HG03097 (cell line): ENCODE measurements around the gene TMEM163.
"Not testable (repeated sequence)": the region's sequence is repeated elsewhere in the genome, so short reads cannot be mapped to it uniquely, and the experiment has no call there.

Experiments used
- ATAC-seq: cut with Tn5 transposase; IDR thresholded peaks from one replicate; pipeline ENCODE4 v1.9.1; 2021; ENCODE audit not compliant: unreplicated experiment, low FRiP score

The TMEM163 gene

DNA sequence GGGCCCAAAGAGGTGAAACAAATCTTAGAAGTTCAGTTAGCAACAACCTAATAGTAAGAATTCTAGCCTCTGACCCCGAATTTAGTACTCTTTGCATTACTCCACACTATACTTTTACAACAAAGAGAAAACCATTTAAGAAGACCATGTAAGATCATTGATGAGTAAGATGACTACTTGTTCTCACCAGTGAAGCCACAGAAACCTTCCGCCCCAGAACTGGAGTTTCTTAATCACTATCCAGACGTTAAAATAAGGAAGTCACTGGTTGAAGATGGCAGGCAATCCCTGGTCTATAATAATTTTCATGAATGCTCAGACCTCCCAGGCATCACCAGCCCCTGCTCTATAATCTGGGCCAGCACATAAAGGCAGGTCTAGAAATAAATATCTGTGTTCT, 95.0 kb downstream of the TMEM163 start:
- ATAC-seq, result peak; percentile 89

DNA sequence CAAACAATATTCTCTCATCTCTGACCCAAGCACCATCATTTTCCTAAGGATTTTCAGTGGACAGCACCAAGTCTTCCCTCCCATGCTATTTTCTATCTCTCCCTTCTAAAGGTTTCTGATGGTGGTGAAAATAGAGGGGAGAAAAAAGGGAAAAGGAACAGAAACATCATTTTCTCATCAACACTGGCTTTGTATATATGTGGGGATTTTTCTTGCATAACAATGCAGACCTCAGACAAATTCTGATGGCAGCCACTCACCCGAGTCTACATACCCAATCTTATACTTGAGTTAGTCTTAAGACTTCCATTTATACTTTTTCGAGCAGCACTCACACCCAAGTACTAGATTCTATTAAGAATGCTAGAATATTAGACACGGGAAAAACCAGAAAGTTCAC, 95.8 kb downstream of the TMEM163 start:
- ATAC-seq, result no peak

DNA sequence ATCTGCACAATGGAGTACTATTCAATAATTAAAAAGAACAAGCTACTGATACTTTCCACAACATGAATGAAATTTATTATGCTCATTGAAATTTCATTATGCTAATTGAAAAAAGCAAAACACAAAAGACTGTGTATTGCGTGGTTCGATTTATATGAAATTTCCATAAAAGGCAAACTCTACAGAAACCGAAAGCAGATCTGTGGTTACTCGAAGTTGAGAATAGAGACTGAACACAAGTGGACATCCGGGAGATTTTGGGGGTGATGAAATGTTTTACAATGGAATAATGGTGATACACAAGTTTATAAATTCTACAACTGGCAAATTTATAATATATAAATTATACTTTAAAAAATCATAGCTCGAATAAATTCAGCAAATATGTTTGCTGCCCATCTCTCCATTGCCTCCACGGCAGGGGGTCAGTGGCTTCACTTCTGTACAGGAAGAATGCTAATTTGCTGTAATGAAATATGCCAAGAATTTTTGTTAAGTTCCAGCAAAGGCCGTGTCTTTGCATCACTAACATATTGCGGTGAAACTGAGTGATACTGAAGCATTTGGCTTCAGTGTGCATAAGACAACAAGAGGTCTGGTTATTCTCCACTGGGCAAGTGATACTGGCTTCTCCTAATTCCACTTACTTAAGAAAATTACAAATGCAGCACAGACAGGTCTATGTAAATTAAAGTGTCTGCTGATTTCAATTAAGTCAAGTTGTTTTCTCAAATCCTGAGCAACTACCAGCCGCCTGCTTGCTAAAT, 96.7 kb downstream of the TMEM163 start:
- no peak for ATAC-seq

DNA sequence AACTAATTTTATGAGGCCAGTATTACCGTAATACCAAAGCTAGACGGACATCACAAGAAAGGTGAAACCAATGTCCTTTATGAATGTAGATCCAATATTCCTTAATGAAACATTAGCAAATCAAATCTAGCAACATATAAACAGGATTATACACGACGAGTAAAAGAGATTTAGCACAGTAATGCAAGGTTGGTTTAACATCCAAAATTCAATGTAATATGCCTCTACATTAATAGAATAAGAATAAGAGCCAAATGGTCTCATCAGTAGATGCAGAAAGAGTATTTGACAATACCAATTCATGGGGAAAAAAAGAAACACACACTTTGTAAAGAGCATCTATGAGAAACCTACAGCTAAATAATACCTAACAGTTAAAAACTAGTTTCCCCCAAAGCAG, 99.5 kb downstream of the TMEM163 start:
- no peak for ATAC-seq

DNA sequence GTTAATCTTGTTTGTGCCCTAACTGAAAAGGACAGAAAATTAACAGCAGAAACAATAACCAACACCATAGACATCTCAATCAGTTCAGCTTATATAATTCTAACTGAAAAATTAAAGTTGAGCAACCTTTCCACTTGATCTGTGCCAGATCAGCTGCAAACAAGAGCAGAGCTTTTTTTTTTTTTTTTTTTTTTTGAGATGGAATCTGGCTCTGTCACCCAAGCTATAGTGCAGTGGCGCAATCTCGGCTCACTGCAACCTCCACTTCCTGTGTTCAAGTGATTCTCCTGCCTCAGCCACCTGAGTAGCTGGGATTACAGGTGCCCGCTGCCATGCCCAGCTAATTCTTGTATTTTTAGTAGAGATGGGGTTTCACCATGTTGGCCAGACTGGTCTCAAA, 103.3 kb downstream of the TMEM163 start:
- not testable (repeated sequence) for ATAC-seq

DNA sequence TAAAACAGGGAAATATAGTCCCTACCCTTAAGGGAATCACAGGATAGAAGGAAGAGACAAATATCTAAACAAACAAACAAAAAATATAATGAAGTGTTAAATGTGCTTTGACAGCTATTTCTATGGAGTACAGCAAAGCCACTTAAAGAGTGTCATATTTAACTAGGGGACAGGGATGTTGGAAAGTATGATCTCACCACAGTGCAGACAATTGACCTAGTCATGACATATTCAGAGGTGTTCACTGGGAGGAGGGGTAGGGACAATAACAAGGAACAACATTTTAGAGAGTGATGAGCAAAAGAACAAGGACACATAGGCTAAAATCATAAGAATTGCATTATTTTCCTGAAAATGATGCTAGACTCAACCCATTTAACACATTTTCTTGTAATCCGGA, 107.5 kb downstream of the TMEM163 start:
- no peak for ATAC-seq

DNA sequence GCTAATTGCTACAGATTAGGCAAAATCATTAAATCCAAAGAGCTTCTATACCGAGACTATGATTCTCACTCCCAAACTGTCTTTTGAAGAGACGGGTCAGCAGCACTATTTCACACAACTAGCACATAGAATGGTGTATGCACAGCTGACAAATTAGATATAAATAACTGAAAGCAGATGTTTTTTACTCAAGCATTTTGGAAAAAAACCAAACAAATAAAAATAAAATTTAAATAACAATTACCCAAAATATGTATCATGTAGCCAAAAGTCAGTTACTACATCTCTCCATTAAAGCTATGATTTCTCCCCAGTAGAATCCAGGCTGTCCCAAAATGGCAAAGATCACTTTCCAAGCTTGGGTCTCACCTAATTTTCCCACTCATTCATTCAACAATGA, 107.9 kb downstream of the TMEM163 start:
- ATAC-seq, result no peak

DNA sequence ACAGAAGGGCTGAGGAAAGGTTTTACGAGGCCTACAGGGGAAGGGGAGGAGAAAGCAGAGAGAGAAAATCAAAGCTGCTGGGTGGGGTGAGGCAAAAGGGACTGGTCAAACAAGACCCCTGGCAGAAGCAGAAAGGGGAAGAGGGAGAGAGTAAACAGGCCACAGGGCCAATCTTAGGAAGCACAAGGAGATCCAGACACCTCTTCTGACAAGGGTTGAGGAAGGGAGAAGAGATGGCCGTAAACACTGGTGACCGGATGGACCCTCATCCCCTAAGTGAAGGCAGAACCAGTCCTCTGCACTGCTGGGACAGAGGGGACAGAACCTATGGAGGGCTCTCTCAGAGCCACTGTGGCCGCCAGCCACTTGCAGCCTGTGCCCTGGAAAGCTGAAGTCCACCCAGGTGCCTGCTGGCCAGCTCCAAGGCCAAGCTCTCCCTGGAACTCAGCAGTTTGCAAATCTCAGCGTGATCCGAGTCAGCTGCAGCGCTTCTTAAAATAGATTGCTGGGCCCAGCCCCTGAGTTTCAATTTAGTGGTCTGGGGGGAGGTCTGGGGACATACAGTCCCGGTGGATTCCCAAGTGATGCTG, 108.8 kb downstream of the TMEM163 start:
- ATAC-seq, result no peak

- ATAC-seq, result no peak
Measured at GRCh38 chr2:134603966-134604365, 114.8 kb downstream of the TMEM163 start.

- ATAC-seq, result no peak
Measured at GRCh38 chr2:134602666-134603065, 116.1 kb downstream of the TMEM163 start.

DNA sequence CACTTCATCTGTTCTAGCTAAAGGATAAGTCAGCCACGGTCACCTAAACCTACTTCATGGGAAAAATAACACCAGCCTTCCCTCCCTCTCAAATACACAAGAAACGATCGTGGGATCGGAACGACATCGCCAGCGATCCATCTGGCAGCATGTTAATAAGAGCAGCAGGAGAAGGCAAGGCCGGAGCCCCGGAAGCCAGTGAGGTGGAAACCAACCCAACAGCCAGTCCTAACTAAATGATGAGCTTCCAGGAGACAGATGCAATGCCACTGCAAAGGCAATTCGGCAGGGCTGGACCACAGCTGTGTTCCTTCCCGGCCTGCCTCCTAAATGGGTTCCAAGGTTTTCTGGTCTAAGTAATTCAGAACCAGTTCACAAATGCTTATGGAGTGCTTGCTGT, 117.5 kb downstream of the TMEM163 start:
- no peak for ATAC-seq

DNA sequence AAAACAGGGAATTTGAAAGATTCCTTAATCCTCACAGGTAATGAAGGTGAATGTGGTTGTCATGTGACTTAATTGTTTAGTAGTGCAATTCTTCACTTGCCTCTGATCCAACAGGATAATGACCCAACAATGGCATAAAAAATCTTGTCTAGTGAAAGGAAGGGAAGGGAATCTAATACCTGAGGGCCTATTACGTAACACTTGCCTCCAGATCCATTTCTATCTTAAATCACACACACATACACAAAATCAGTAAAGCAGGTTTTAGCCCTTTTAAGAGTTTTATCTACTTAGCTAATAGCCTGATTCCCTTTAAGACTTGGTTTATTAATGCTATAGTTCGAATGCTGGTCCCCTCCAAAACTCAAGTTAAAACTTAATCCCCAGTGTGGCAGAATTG, 118.6 kb downstream of the TMEM163 start:
- no peak for ATAC-seq

DNA sequence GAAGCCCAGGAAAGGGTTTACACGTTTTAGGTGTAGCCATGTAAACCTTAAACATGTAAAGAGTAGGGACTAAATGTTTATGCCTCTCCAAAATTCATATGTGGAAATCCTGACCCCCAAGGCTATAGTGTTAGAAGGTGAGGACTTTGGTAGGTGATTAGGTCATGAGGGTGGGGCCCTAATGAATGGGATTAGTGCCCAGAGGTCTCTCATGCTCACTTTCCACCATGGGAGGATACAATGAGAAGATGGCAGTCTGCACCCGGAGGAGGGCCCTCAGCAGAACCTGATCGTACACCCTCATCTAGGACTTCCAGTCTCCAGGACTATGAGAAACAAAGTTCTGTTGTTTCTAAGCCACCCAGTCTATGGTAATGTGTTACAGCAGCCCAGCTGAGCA, 119.6 kb downstream of the TMEM163 start:
- no peak for ATAC-seq

DNA sequence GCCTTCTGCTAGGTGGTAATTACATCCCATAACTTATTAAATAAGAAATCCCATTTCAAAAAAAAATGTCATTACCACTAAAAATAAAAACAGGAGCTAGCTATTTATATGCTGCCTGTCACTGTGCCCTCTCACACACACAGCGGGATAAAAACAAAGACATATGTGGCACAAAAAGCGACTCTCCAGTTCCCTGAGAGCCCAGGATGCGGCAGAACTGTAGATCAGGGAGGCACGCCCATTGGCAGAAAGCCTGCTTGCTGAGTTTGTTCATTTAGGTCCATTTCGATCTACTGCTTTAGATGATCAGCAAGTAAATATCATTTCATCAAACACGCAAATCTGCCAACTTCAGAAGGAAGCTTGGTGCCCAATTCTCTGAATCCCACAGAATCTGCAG, 124.4 kb downstream of the TMEM163 start:
- no peak for ATAC-seq

DNA sequence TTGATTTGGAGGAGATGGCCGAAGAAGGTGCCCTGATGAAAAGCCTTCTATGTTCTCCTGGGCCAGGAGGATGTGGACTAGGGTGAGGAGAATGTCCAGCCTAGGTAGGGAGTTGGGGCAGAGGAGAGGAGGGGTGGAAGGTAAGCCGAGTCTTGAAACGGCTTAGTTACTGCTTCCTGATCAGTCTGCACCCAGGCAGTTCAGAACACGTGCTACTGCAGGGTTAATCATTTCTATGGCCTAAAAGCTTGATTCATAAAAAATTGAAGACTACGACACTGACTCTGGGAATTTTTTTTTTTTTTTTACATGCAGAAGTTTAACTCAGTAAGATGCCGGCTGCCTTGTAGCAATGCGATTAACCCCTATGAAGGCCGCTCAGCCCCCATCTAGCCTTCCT, 125.3 kb downstream of the TMEM163 start:
- ATAC-seq, result no peak

DNA sequence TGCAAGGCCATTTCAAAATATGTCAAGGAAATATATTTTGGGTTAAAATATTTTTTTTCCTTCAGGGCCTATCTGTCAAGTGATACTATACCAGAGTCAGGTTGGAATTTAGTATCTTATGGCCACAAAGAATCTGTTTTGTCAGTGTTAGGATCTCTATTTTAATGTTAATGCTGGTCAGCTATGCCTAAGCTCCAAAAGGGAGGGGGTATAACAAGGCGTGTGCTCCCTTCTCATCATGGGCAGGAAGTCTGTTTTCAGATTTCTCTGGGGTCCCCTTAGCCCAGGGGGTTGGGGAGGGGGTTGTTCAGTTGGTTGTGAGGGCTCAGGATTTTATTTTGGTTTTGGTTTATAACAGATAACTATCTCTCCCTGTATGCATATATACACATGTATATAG, 126.4 kb downstream of the TMEM163 start:
- ATAC-seq, result no peak

GRCh38 chr2:134591526-134591925, 127.3 kb downstream of the TMEM163 start:
- ATAC-seq, result no peak

DNA sequence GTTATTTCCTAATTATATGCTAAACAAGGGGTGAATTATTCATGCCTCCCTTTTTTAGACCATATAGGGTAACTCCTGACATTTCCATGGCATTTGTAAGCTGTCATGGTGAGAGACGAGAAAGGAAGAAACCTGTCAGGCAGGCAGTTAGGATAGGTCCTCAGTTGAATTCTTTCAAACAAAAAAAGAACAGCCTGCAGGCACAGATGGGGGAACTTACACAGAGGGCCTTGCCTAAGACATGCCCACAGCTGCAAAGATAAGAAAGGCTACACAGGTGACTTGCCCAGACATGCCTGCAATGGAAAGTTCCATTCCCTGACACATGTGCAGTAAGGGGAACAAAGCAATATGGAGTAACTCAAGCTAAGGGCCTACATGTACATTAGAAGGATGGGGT, 128.1 kb downstream of the TMEM163 start:
- ATAC-seq, result no peak

GRCh38 chr2:134589171-134590083, 129.4 kb downstream of the TMEM163 start:
- ATAC-seq, result not testable (repeated sequence)

- ATAC-seq, result no peak
Measured at GRCh38 chr2:134588556-134588955, 130.2 kb downstream of the TMEM163 start.

DNA sequence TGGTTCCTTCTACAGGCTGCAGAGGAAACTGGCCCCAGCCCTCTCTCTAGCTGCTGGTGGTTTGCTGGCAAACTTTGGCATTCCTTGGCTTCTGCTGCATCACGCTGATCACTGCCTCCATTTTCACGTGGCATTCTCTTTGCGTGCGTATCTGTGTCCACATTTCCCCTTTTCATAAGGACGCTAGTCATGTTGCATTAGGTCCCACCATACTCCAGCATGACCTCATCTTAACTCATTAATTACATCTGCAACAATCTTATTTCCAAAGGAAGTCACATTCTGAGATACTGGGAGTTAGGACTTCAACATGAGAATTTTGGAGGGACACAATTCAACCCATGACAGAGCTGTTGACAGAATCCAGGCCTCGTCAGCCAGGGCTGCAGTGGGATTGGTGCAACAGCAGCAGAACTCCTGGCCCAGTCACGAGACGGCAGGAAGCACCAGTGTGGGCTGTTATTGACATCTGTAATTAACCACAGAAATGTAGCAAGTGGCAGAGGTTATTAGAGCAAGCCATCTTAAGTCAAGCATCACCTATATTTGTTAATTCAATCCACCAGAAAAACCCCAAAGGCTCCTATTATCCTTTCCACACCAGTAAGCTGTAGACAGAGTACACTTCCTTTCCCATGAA, 132.4 kb downstream of the TMEM163 start:
- ATAC-seq, result no peak
